ENCODE measurements around the gene SNTG2.

SNTG2 gene

DNA sequence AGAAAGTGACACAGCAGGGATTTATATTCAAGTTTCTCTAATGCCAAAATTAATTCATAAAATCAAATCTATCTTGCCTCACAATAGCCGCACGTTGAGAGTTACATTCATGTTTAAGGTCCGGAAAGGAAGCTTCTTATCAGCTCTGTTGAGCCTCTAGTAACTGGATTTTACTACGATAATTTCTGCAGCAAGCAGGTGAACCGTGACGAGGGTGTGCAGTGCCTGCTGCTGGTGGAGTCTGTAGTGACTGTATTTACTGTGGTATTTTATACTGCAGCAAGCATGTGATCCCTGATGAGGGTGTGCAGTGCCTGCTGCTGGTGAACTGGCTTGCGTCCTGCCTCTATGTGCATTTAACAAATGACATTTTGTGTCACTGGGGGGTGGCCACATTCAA, 120.0 kb downstream of the SNTG2 start:
- ATAC-seq, result no peak; the same call in 2 of the 3 replicates
- TF ChIP-seq ZNF8 (CRISPR knock-in tag; IDR thresholded peaks at IDR 0.05) (peak; percentile 15; the same call in 1 of the 2 replicates), PPARA (CRISPR knock-in tag; IDR thresholded peaks at IDR 0.05; ENCODE audit: borderline replicate concordance) (no peak), TCF4 (CRISPR knock-in tag; IDR thresholded peaks at IDR 0.05; ENCODE audit: borderline replicate concordance) (peak; percentile 15; the same call in 1 of the 2 replicates)

DNA sequence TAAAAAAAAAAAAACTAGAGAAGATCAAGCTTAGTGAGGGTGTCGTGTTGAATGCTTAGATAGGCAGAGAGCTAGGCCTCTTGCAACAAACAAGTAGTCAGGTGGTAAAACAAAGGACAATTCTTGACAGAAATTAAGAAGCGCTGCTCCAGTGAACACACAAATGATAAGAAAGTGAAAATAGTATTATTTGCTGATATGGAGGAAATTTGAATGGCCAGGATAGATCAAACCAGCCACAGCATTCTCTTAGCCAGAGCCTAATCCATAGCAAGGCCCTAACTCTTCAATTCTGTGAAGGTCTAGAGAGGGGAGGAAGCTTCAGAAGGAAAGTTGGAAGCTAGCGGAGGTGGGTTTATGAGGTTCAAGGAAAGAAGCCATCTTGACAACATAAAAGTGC, 121.0 kb downstream of the SNTG2 start:
- no peak for TF ChIP-seq ZNF8 (CRISPR knock-in tag; IDR thresholded peaks at IDR 0.05)
- no peak for TF ChIP-seq PPARA (CRISPR knock-in tag; IDR thresholded peaks at IDR 0.05; ENCODE audit: borderline replicate concordance)
- ATAC-seq, result no peak

DNA sequence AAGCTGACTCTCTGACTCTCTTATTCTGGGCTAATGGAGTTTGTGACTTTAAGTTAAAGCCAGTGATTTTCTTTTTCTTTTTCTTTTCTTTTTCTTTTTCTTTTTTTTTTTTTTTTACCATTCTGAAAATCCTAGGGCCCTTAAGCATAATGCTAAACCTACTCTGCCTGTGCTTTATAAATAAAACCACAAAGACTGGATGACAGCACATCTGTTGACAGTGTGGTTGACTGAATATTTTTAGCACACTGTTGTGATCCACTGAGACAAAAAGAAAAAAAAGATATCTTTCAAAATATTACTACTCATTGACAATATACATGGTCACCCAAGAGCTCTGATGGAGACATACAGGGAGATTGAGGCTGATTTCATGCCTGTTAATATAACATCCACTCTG, 121.6 kb downstream of the SNTG2 start:
- no peak for TF ChIP-seq ZFP3 (CRISPR knock-in tag; IDR thresholded peaks at IDR 0.05)
- TF ChIP-seq CSDC2 (CRISPR knock-in tag; IDR thresholded peaks at IDR 0.05), result no peak
- TF ChIP-seq ZC3H10 (CRISPR knock-in tag; IDR thresholded peaks at IDR 0.05), result no peak
- TF ChIP-seq ISL1 (CRISPR knock-in tag; IDR thresholded peaks at IDR 0.05), result no peak
- TF ChIP-seq TSHZ2 (CRISPR knock-in tag; IDR thresholded peaks at IDR 0.05), result no peak
- no peak for TF ChIP-seq ZFP30 (CRISPR knock-in tag; IDR thresholded peaks at IDR 0.05)
- TF ChIP-seq TCF4 (CRISPR knock-in tag; IDR thresholded peaks at IDR 0.05; ENCODE audit: borderline replicate concordance), result no peak
- no peak for TF ChIP-seq RARB (CRISPR knock-in tag; IDR thresholded peaks at IDR 0.05)
- TF ChIP-seq ESRRG (CRISPR knock-in tag; IDR thresholded peaks at IDR 0.05), result no peak
- no peak for TF ChIP-seq TOX (CRISPR knock-in tag; IDR thresholded peaks at IDR 0.05; ENCODE audit: borderline replicate concordance)
- no peak for TF ChIP-seq ZNF565 (CRISPR knock-in tag; conservative IDR thresholded peaks at IDR 0.05; ENCODE audit: low read depth)
- no peak for TF ChIP-seq ZNF8 (CRISPR knock-in tag; IDR thresholded peaks at IDR 0.05)
- no peak for TF ChIP-seq CREB5 (CRISPR knock-in tag; IDR thresholded peaks at IDR 0.05; ENCODE audit: low read depth)
- TF ChIP-seq, protein P1, sequence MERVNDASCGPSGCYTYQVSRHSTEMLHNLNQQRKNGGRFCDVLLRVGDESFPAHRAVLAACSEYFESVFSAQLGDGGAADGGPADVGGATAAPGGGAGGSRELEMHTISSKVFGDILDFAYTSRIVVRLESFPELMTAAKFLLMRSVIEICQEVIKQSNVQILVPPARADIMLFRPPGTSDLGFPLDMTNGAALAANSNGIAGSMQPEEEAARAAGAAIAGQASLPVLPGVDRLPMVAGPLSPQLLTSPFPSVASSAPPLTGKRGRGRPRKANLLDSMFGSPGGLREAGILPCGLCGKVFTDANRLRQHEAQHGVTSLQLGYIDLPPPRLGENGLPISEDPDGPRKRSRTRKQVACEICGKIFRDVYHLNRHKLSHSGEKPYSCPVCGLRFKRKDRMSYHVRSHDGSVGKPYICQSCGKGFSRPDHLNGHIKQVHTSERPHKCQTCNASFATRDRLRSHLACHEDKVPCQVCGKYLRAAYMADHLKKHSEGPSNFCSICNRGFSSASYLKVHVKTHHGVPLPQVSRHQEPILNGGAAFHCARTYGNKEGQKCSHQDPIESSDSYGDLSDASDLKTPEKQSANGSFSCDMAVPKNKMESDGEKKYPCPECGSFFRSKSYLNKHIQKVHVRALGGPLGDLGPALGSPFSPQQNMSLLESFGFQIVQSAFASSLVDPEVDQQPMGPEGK (CRISPR knock-in tag; IDR thresholded peaks at IDR 0.05; ENCODE audit: borderline replicate concordance), result no peak
- TF ChIP-seq SNAI2 (CRISPR knock-in tag; IDR thresholded peaks at IDR 0.05), result no peak
- no peak for TF ChIP-seq OSR1 (CRISPR knock-in tag; IDR thresholded peaks at IDR 0.05)
- no peak for TF ChIP-seq BACH2 (CRISPR knock-in tag; IDR thresholded peaks at IDR 0.05; ENCODE audit: borderline replicate concordance)
- no peak for TF ChIP-seq CSRNP3 (CRISPR knock-in tag; IDR thresholded peaks at IDR 0.05)
- TF ChIP-seq GLIS3 (CRISPR knock-in tag; IDR thresholded peaks at IDR 0.05), result no peak
- TF ChIP-seq, protein P2, sequence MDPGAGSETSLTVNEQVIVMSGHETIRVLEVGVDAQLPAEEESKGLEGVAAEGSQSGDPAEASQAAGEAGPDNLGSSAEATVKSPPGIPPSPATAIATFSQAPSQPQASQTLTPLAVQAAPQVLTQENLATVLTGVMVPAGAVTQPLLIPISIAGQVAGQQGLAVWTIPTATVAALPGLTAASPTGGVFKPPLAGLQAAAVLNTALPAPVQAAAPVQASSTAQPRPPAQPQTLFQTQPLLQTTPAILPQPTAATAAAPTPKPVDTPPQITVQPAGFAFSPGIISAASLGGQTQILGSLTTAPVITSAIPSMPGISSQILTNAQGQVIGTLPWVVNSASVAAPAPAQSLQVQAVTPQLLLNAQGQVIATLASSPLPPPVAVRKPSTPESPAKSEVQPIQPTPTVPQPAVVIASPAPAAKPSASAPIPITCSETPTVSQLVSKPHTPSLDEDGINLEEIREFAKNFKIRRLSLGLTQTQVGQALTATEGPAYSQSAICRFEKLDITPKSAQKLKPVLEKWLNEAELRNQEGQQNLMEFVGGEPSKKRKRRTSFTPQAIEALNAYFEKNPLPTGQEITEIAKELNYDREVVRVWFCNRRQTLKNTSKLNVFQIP (CRISPR knock-in tag; IDR thresholded peaks at IDR 0.05; ENCODE audit: borderline replicate concordance, low read depth), result no peak

More for the DNA sequence above, 121.6 kb downstream of the SNTG2 start:
- no peak for ATAC-seq
